Measurements from ENCODE around the gene FBXL7.

DNA sequence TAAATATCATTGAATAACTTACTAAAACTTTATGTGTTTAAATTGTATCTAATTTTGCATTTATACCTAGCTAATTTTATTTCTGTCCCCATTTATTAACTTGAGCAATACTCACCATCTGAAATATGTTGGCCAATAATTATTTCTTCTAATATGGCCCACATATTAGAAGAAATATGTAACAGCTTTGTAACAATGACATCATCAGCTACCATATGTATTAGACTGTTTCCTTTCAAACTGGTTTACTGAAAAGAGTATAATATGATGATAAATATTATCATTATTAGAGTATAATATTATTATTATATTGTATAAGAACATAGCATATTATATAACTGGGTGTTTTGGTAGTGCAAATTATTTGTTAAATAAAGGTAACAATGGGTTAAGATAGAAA lies 220.5 kb downstream of the FBXL7 start:
- no peak for TF ChIP-seq CTCF (conservative IDR thresholded peaks at IDR 0.05; ENCODE audit: low read length)
- no peak for TF ChIP-seq EZH2phosphoT487 (IDR thresholded peaks at IDR 0.05; ENCODE audit: borderline replicate concordance, low read depth, low read length)
